HEK293T (cell line): ENCODE results near the gene RSRC1.

Experiments
- CTCF ChIA-PET: fragments of 350-600 bp; formaldehyde crosslinking; extraction: SDS; loops from one replicate; lab custom pipeline; 2021; ENCODE audit warnings: antibody characterized with exemption, inconsistent platforms; lab: Yijun Ruan, JAX
- POLR2A ChIA-PET: fragments of 350-600 bp; formaldehyde crosslinking; extraction: SDS; loops from one replicate; lab custom pipeline; 2020; ENCODE audit warnings: antibody characterized with exemption, inconsistent platforms; lab: Yijun Ruan, JAX
- DNase-seq: peaks from one replicate; pipeline ENCODE4 v3.0.0; 2012; ENCODE audit warnings: mixed read lengths; ENCODE audit errors: extremely low spot score
- ARNT ChIP-seq: fragments of 450-650 bp; IDR thresholded peaks from 2 replicates; pipeline ENCODE4 v1.6.1; 2017; ENCODE audit warnings: mild to moderate bottlenecking
- BHLHE40 ChIP-seq: fragments of 450-650 bp; IDR thresholded peaks from 2 replicates; pipeline ENCODE4 v1.6.1; 2016; ENCODE audit warnings: mild to moderate bottlenecking, moderate library complexity, borderline replicate concordance
- CTBP1 ChIP-seq: fragments of 450-650 bp; IDR thresholded peaks from 2 replicates; pipeline ENCODE4 v1.6.1; 2016; ENCODE audit warnings: borderline replicate concordance
- ELF4 ChIP-seq: fragments of 450-650 bp; IDR thresholded peaks from 2 replicates; pipeline ENCODE4 v1.6.1; 2017; ENCODE audit warnings: antibody characterized with exemption
- FOXA1 ChIP-seq: fragments of 450-650 bp; IDR thresholded peaks from 2 replicates; pipeline ENCODE4 v1.6.1; 2016; ENCODE audit warnings: mild to moderate bottlenecking
- FOXK2 ChIP-seq: fragments of 450-650 bp; IDR thresholded peaks from 2 replicates; pipeline ENCODE4 v1.6.1; 2016; ENCODE audit warnings: mild to moderate bottlenecking
- FOXM1 ChIP-seq: fragments of 450-650 bp; IDR thresholded peaks from 2 replicates; pipeline ENCODE4 v1.6.1; 2017; ENCODE audit warnings: mild to moderate bottlenecking, borderline replicate concordance
- HDGF ChIP-seq: fragments of 450-650 bp; IDR thresholded peaks from 2 replicates; pipeline ENCODE4 v1.6.1; 2017; ENCODE audit warnings: antibody characterized with exemption, borderline replicate concordance
- L3MBTL2 ChIP-seq: fragments of 450-650 bp; conservative IDR thresholded peaks from 2 replicates; pipeline ENCODE4 v1.6.1; 2016; ENCODE audit warnings: mild to moderate bottlenecking
- LEF1 ChIP-seq: fragments of 450-650 bp; IDR thresholded peaks from 2 replicates; pipeline ENCODE4 v1.6.1; 2017; ENCODE audit warnings: mild to moderate bottlenecking, borderline replicate concordance
- NFRKB ChIP-seq: fragments of 450-650 bp; IDR thresholded peaks from 2 replicates; pipeline ENCODE4 v1.6.1; 2016; ENCODE audit warnings: mild to moderate bottlenecking, moderate library complexity
- PKNOX1 ChIP-seq: fragments of 450-650 bp; IDR thresholded peaks from 2 replicates; pipeline ENCODE4 v1.6.1; 2016
- SP1 ChIP-seq: fragments of 450-650 bp; IDR thresholded peaks from 2 replicates; pipeline ENCODE4 v1.6.1; 2017
- SUZ12 ChIP-seq: fragments of 450-650 bp; IDR thresholded peaks from 2 replicates; pipeline ENCODE4 v1.6.1; 2016; ENCODE audit warnings: mild to moderate bottlenecking
- TARDBP ChIP-seq: fragments of 450-650 bp; IDR thresholded peaks from 2 replicates; pipeline ENCODE4 v1.6.1; 2016
- ZNF384 ChIP-seq: fragments of 450-650 bp; IDR thresholded peaks from 2 replicates; pipeline ENCODE4 v1.6.1; 2016

RSRC1 gene

GRCh38 chr3:158352551-158352950, 242.7 kb downstream of the RSRC1 start:
- CTCF ChIA-PET = no interaction called here
- no peak for TF ChIP-seq BHLHE40
- TF ChIP-seq FOXA1 = no peak
- no peak for TF ChIP-seq SUZ12
- POLR2A ChIA-PET = no interaction called here
- no peak for DNase-seq

GRCh38 chr3:158354713-158355112, 244.8 kb downstream of the RSRC1 start:
- TF ChIP-seq LEF1 (no peak), PKNOX1 (no peak), SP1 (no peak), ARNT (no peak), FOXK2 (no peak), FOXM1 (no peak), HDGF (no peak), L3MBTL2 (no peak), SUZ12 (no peak), CTBP1 (no peak), ZNF384 (no peak), ELF4 (no peak), NFRKB (no peak)
- ChIA-PET CTCF (interaction anchor here (0.7 kb wide), 1 partner anchor 45 kb away, joined by 3 read pairs; no protein-coding TSS in a partner anchor), POLR2A (no interaction called here)
- no peak for DNase-seq

- ChIA-PET POLR2A (no interaction called here), CTCF (no interaction called here)
- DNase-seq = no peak
Observed at GRCh38 chr3:158355623-158356588, 246.0 kb downstream of the RSRC1 start.

GRCh38 chr3:158359339-158359738, 249.4 kb downstream of the RSRC1 start:
- CTCF ChIA-PET = no interaction called here
- POLR2A ChIA-PET = no interaction called here
- no peak for TF ChIP-seq FOXA1
- no peak for TF ChIP-seq HDGF
- TF ChIP-seq CTBP1 = no peak
- no peak for TF ChIP-seq NFRKB
- no peak for TF ChIP-seq L3MBTL2
- DNase-seq = no peak

More at GRCh38 chr3:158355623-158356588, 246.0 kb downstream of the RSRC1 start:
- no peak for TF ChIP-seq NFRKB
- TF ChIP-seq PKNOX1 = no peak
- no peak for TF ChIP-seq LEF1
- TF ChIP-seq ARNT = no peak
- TF ChIP-seq TARDBP = no peak
- no peak for TF ChIP-seq SUZ12
- TF ChIP-seq FOXK2 = no peak
- TF ChIP-seq ZNF384 = no peak
- TF ChIP-seq FOXA1 = no peak
- TF ChIP-seq HDGF = no peak
- no peak for TF ChIP-seq L3MBTL2
- no peak for TF ChIP-seq BHLHE40
- no peak for TF ChIP-seq SP1
- no peak for TF ChIP-seq FOXM1
- no peak for TF ChIP-seq CTBP1
- no peak for TF ChIP-seq ELF4

GRCh38 chr3:158360756-158361448, 251.0 kb downstream of the RSRC1 start:
- POLR2A ChIA-PET = no interaction called here
- no peak for DNase-seq
- CTCF ChIA-PET = no interaction called here
- TF ChIP-seq FOXM1 (no peak), LEF1 (no peak), FOXK2 (no peak), SUZ12 (no peak), FOXA1 (no peak), ZNF384 (no peak), NFRKB (no peak), TARDBP (no peak), PKNOX1 (no peak), ELF4 (no peak), HDGF (no peak), CTBP1 (no peak), SP1 (no peak), BHLHE40 (no peak)

GRCh38 chr3:158368271-158368670, 258.4 kb downstream of the RSRC1 start:
- ChIA-PET POLR2A (no interaction called here), CTCF (no interaction called here)
- TF ChIP-seq SUZ12 = no peak
- no peak for TF ChIP-seq FOXK2
- TF ChIP-seq PKNOX1 = no peak
- TF ChIP-seq FOXM1 = no peak
- no peak for TF ChIP-seq TARDBP
- no peak for TF ChIP-seq SP1
- TF ChIP-seq LEF1 = no peak
- TF ChIP-seq FOXA1 = no peak
- no peak for TF ChIP-seq BHLHE40
- no peak for TF ChIP-seq CTBP1
- no peak for TF ChIP-seq L3MBTL2
- TF ChIP-seq NFRKB = no peak
- TF ChIP-seq ZNF384 = no peak
- TF ChIP-seq ELF4 = no peak
- no peak for TF ChIP-seq ARNT
- DNase-seq = no peak
